ENCODE measurements around the gene AOPEP.

AOPEP gene

GRCh38 chr9:95027914-95028852, 301.7 kb downstream of the AOPEP start:
- Histone ChIP-seq H3K9me3 (ENCODE audit: control insufficient read depth, low read length) (no peaks in the 10 kb centered on the region), H3K27ac (ENCODE audit: insufficient read depth, low read depth, low read length, poor library complexity, severe bottlenecking) (no peak overlapping the region), H3K4me1 (ENCODE audit: control insufficient read depth, insufficient read depth, low read length) (peaks cover 4% of the 10 kb centered on the region), H3K36me3 (ENCODE audit: control insufficient read depth, insufficient read depth, low read length) (no peaks in the 10 kb centered on the region), H3K4me3 (ENCODE audit: insufficient read depth, low read depth, low read length) (no peak overlapping the region), H3K27me3 (ENCODE audit: control insufficient read depth, insufficient read depth, low read length, poor library complexity, severe bottlenecking) (no peaks in the 10 kb centered on the region)
- WGBS, 2 experiments, result 95% methylated on average over 10 to 11 of the region's 11 CpGs

DNA sequence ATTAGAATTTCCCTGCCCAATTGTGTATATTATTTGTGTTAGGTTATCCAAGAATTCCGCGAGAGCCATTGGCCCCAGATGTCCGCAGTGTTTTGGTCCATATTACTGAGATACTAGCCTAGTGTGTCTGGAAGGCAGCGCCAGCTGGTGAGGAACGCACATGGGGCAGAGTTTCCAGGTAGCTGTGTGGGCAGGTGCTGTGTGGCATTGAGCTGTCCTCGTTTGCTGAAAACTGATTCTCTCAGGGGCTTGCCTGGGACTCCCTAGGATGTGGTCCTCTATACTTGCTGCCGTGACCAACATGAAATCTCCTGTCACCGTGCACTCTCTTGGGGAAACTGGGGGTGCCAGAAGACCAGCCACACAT, 302.3 kb downstream of the AOPEP start:
- Histone ChIP-seq H3K9me3 (ENCODE audit: control insufficient read depth, low read length) (no peaks in the 10 kb centered on the region), H3K36me3 (ENCODE audit: control insufficient read depth, insufficient read depth, low read length) (no peaks in the 10 kb centered on the region), H3K4me3 (ENCODE audit: insufficient read depth, low read depth, low read length) (no peak overlapping the region), H3K27ac (ENCODE audit: insufficient read depth, low read depth, low read length, poor library complexity, severe bottlenecking) (no peak overlapping the region), H3K27me3 (ENCODE audit: control insufficient read depth, insufficient read depth, low read length, poor library complexity, severe bottlenecking) (no peaks in the 10 kb centered on the region), H3K4me1 (ENCODE audit: control insufficient read depth, insufficient read depth, low read length) (peaks cover 4% of the 10 kb centered on the region)
- 94% methylated on average over 8 of the region's 8 CpGs for WGBS, 2 experiments

DNA sequence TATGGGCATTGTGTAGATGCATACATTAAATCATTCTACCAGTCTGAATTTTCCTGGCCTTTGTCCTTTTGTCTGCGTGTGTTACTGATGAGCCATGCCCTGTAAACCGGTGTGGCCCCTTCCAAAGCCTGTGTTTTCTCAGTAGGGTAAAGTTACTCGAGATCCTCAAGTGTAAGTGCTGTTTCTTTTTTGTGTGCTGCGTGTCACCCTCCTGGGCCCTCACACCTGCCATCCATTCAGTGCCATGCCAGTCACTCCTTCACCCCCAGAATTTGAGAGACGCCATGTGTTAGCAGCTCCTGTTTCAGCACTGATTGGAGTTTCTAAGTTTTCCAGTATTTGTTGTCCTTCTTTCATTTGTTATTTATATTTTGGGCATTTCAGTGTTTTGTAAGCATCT, 302.8 kb downstream of the AOPEP start:
- no peaks in the 10 kb centered on the region for H3K36me3 ChIP-seq (ENCODE audit: control insufficient read depth, insufficient read depth, low read length)
- no peaks in the 10 kb centered on the region for H3K9me3 ChIP-seq (ENCODE audit: control insufficient read depth, low read length)
- H3K27ac ChIP-seq (ENCODE audit: insufficient read depth, low read depth, low read length, poor library complexity, severe bottlenecking), result no peak overlapping the region
- H3K4me1 ChIP-seq (ENCODE audit: control insufficient read depth, insufficient read depth, low read length), result peaks cover 4% of the 10 kb centered on the region
- no peaks in the 10 kb centered on the region for H3K27me3 ChIP-seq (ENCODE audit: control insufficient read depth, insufficient read depth, low read length, poor library complexity, severe bottlenecking)
- H3K4me3 ChIP-seq (ENCODE audit: insufficient read depth, low read depth, low read length), result no peak overlapping the region
- WGBS, 2 experiments, result 88 to 99% methylated on average over 5 of the region's 5 CpGs

DNA sequence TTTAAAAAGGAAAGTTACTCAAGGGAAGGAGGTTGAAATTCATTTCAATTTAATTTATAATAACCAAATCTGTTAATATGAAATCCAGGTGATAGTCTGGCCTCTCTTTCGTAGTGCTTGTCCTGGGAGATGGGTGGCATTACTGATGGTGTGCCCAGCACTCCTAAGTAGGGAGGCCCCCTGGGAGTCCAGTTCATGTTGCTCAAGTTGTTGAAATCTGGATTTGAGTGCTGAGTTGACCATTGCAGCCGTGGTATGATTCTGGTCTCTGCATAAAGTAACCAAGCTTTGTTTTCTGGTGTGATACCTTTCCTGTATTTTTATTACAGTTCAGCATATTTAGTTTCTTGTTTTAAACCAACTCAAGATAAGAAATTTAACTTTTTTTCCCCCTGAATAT, 303.2 kb downstream of the AOPEP start:
- Histone ChIP-seq H3K4me1 (ENCODE audit: control insufficient read depth, insufficient read depth, low read length) (peaks cover 4% of the 10 kb centered on the region), H3K27me3 (ENCODE audit: control insufficient read depth, insufficient read depth, low read length, poor library complexity, severe bottlenecking) (no peaks in the 10 kb centered on the region), H3K4me3 (ENCODE audit: insufficient read depth, low read depth, low read length) (no peak overlapping the region), H3K36me3 (ENCODE audit: control insufficient read depth, insufficient read depth, low read length) (no peaks in the 10 kb centered on the region), H3K9me3 (ENCODE audit: control insufficient read depth, low read length) (no peaks in the 10 kb centered on the region), H3K27ac (ENCODE audit: insufficient read depth, low read depth, low read length, poor library complexity, severe bottlenecking) (no peak overlapping the region)
- WGBS, 2 experiments, result 99 to 100% methylated on average over 2 of the region's 2 CpGs

DNA sequence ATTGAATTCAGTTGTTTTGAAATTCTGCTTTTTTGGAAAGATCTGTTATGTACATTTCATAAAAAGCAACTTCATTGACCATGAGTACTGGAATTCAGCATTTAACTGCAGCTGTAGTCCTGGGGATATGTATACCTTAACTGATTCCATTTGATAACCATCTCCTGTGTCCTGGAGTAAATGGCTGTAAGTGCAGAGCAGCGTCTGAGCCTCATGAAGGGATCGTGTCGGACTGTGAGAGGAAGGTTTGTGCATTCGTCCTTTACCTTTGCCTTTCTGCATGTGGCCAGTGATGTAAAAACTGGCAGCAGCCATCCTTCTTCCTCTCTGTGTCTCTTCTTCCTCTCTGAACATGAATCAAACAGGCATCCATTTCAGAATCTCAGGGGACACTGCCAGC, 303.8 kb downstream of the AOPEP start:
- Histone ChIP-seq H3K9me3 (ENCODE audit: control insufficient read depth, low read length) (no peaks in the 10 kb centered on the region), H3K4me3 (ENCODE audit: insufficient read depth, low read depth, low read length) (no peak overlapping the region), H3K27me3 (ENCODE audit: control insufficient read depth, insufficient read depth, low read length, poor library complexity, severe bottlenecking) (no peaks in the 10 kb centered on the region), H3K4me1 (ENCODE audit: control insufficient read depth, insufficient read depth, low read length) (peaks cover 4% of the 10 kb centered on the region), H3K27ac (ENCODE audit: insufficient read depth, low read depth, low read length, poor library complexity, severe bottlenecking) (no peak overlapping the region), H3K36me3 (ENCODE audit: control insufficient read depth, insufficient read depth, low read length) (no peaks in the 10 kb centered on the region)
- WGBS, 2 experiments, result 90 to 93% methylated on average over 4 of the region's 4 CpGs

- H3K4me3 ChIP-seq (ENCODE audit: insufficient read depth, low read depth, low read length), result no peak overlapping the region
- no peaks in the 10 kb centered on the region for H3K36me3 ChIP-seq (ENCODE audit: control insufficient read depth, insufficient read depth, low read length)
- H3K27me3 ChIP-seq (ENCODE audit: control insufficient read depth, insufficient read depth, low read length, poor library complexity, severe bottlenecking), result no peaks in the 10 kb centered on the region
- H3K9me3 ChIP-seq (ENCODE audit: control insufficient read depth, low read length), result no peaks in the 10 kb centered on the region
- 93 to 96% methylated on average over 9 to 10 of the region's 10 CpGs for WGBS, 2 experiments
- H3K4me1 ChIP-seq (ENCODE audit: control insufficient read depth, insufficient read depth, low read length), result peaks cover 4% of the 10 kb centered on the region
- H3K27ac ChIP-seq (ENCODE audit: insufficient read depth, low read depth, low read length, poor library complexity, severe bottlenecking), result no peak overlapping the region
Measured at GRCh38 chr9:95030920-95031642, 304.6 kb downstream of the AOPEP start.

- WGBS, 2 experiments, result 92 to 94% methylated on average over 5 of the region's 5 CpGs
- H3K36me3 ChIP-seq (ENCODE audit: control insufficient read depth, insufficient read depth, low read length), result no peaks in the 10 kb centered on the region
- no peak overlapping the region for H3K27ac ChIP-seq (ENCODE audit: insufficient read depth, low read depth, low read length, poor library complexity, severe bottlenecking)
- peaks cover 4% of the 10 kb centered on the region for H3K4me1 ChIP-seq (ENCODE audit: control insufficient read depth, insufficient read depth, low read length)
- H3K27me3 ChIP-seq (ENCODE audit: control insufficient read depth, insufficient read depth, low read length, poor library complexity, severe bottlenecking), result no peaks in the 10 kb centered on the region
- H3K4me3 ChIP-seq (ENCODE audit: insufficient read depth, low read depth, low read length), result no peak overlapping the region
- no peaks in the 10 kb centered on the region for H3K9me3 ChIP-seq (ENCODE audit: control insufficient read depth, low read length)
Measured at GRCh38 chr9:95031711-95032461, 305.4 kb downstream of the AOPEP start.

DNA sequence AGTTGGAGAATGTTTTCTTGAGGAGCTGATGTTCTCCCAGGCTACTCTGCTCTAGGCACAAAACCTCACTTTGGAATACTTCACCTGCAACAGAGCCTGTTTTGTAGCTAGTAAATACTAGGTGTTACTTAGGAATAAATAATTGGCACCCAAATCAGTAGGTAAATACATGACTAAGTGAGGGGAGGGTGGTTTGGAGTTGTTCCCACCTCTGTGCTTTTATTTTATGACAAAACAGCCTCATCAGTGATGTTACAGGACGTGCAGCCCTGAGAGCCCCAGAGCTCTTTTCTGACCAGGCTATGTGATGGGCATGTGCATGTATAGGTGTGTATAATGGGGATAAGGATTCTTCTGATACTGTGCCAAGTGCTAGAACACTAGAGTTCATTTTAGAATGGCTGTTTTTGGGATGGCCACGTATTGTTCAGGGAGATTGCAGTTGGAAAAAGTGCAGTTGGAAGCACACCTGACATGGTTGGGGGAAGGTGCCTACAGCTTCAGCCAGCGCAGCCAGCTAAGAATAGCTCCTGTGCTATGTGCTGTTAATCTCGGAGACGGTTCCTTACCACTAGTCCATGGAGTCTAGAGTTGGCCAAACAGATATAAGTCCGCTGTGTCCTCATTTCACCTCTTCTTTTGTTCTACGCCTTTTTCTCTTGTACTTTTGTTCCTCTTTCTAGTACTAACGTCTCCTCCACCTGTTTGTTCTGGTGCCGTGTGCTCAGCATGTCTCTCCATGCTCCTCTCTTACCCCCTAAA, 306.3 kb downstream of the AOPEP start:
- H3K4me3 ChIP-seq (ENCODE audit: insufficient read depth, low read depth, low read length), result no peak overlapping the region
- H3K36me3 ChIP-seq (ENCODE audit: control insufficient read depth, insufficient read depth, low read length), result no peaks in the 10 kb centered on the region
- no peaks in the 10 kb centered on the region for H3K27me3 ChIP-seq (ENCODE audit: control insufficient read depth, insufficient read depth, low read length, poor library complexity, severe bottlenecking)
- H3K4me1 ChIP-seq (ENCODE audit: control insufficient read depth, insufficient read depth, low read length), result peaks cover 4% of the 10 kb centered on the region
- H3K9me3 ChIP-seq (ENCODE audit: control insufficient read depth, low read length), result no peaks in the 10 kb centered on the region
- 71 to 72% methylated on average over 9 of the region's 9 CpGs for WGBS, 2 experiments
- H3K27ac ChIP-seq (ENCODE audit: insufficient read depth, low read depth, low read length, poor library complexity, severe bottlenecking), result no peak overlapping the region

- Histone ChIP-seq H3K27ac (ENCODE audit: insufficient read depth, low read depth, low read length, poor library complexity, severe bottlenecking) (no peak overlapping the region), H3K27me3 (ENCODE audit: control insufficient read depth, insufficient read depth, low read length, poor library complexity, severe bottlenecking) (no peaks in the 10 kb centered on the region), H3K4me1 (ENCODE audit: control insufficient read depth, insufficient read depth, low read length) (peaks cover 4% of the 10 kb centered on the region), H3K4me3 (ENCODE audit: insufficient read depth, low read depth, low read length) (no peak overlapping the region), H3K36me3 (ENCODE audit: control insufficient read depth, insufficient read depth, low read length) (no peaks in the 10 kb centered on the region), H3K9me3 (ENCODE audit: control insufficient read depth, low read length) (no peaks in the 10 kb centered on the region)
- WGBS, 2 experiments, result 53 to 81% methylated on average over 2 to 3 of the region's 3 CpGs
Measured at GRCh38 chr9:95035846-95036245, 309.3 kb downstream of the AOPEP start.
